ENCODE data around the gene SHISA6.

The SHISA6 gene

DNA sequence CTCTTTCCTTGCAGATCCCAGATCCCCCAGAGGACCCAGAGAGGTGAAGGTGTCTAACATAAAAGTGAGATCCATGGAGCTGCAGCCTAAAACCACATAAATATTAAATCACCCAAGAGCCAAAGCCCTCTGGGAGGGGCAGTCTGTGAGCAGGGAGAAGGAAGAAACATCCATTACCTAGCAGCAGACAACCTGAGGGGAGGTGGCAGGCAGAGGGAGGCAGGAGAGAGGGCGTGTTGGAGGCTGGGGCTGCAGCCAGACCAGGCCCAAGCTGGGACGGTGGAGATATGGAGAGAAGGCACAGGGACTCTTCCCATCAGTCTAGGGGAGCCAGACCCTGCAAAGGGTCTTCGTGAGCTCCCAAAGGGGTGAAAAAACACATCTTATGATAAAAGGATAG, 101.1 kb downstream of the SHISA6 start:
- Histone ChIP-seq H2AK5ac (ENCODE audit: low read length) (no peak overlapping the region), H2BK5ac (ENCODE audit: low read depth, low read length, poor library complexity) (no peak overlapping the region), H3K4me1 (ENCODE audit: control insufficient read depth in 1 of 2, insufficient read depth in 2 of 2, low read length in 2 of 2) (no peaks in the 10 kb centered on the region), H3K79me2 (ENCODE audit: control insufficient read depth, insufficient read depth, low read length, poor library complexity) (no peaks in the 10 kb centered on the region), H2BK120ac (ENCODE audit: insufficient read depth, low read length, poor library complexity) (no peak overlapping the region), H3K14ac (ENCODE audit: low read length) (no peak overlapping the region), H2BK12ac (ENCODE audit: low read length) (no peak overlapping the region), H3K4me3 (ENCODE audit: low read depth, low read length) (no peak overlapping the region), H4K8ac (ENCODE audit: low read depth, low read length) (no peak overlapping the region), H4K12ac (ENCODE audit: low read depth, low read length) (no peak overlapping the region), H3K9ac (ENCODE audit: low read length) (no peak overlapping the region), H3K4ac (ENCODE audit: low read depth, low read length) (no peak overlapping the region), H4K91ac (ENCODE audit: low read depth, low read length) (no peak overlapping the region), H2AFZ (ENCODE audit: insufficient read depth, low read length, poor library complexity) (no peak overlapping the region), H3K9me3 (ENCODE audit: insufficient read depth, low read depth, low read length) (no peaks in the 10 kb centered on the region), H3K36me3 (ENCODE audit: control insufficient read depth in 1 of 2, insufficient read depth in 2 of 2, low read length in 2 of 2) (no peaks in the 10 kb centered on the region), H3K27ac (ENCODE audit: low read depth, low read length) (no peak overlapping the region), H3K27me3 (ENCODE audit: insufficient read depth, low read length) (no peaks in the 10 kb centered on the region), H3K23ac (ENCODE audit: low read length) (no peak overlapping the region), H3K79me1 (ENCODE audit: low read length) (no peaks in the 10 kb centered on the region), H3K4me2 (ENCODE audit: low read length) (no peak overlapping the region), H3K18ac (ENCODE audit: low read length) (no peak overlapping the region)
- no CpG with 5 or more reads among the region's 3 CpGs for WGBS (ENCODE audit: extremely low coverage, insufficient coverage, insufficient read length)
- no peak for DNase-seq

DNA sequence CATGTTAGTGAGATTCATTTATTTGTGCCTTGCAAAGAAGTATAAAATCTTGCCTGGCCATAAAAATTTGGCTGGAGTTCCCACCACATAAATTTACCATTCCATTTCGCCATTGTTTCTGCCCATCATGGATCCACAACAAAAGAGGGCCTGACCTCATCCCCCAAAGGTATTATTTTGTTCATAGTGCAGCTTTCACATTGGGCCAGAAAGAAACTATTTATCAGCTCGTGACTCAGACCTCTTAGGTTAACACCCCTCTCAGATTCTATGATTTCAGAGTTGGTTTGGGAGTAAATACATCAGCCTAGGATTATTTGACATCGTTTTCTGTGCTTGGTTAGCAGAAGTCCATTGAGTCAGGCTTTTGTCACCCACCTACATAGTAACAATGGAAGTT, 108.1 kb downstream of the SHISA6 start:
- H2BK120ac ChIP-seq (ENCODE audit: insufficient read depth, low read length, poor library complexity) = no peak overlapping the region
- H2BK12ac ChIP-seq (ENCODE audit: low read length) = no peak overlapping the region
- no peak overlapping the region for H3K18ac ChIP-seq (ENCODE audit: low read length)
- H3K4me1 ChIP-seq (ENCODE audit: control insufficient read depth in 1 of 2, insufficient read depth in 2 of 2, low read length in 2 of 2) = no peaks in the 10 kb centered on the region
- H2AK5ac ChIP-seq (ENCODE audit: low read length) = no peak overlapping the region
- no peak overlapping the region for H3K14ac ChIP-seq (ENCODE audit: low read length)
- no peaks in the 10 kb centered on the region for H3K79me2 ChIP-seq (ENCODE audit: control insufficient read depth, insufficient read depth, low read length, poor library complexity)
- no peak overlapping the region for H4K8ac ChIP-seq (ENCODE audit: low read depth, low read length)
- no peak overlapping the region for H3K4ac ChIP-seq (ENCODE audit: low read depth, low read length)
- no peak overlapping the region for H3K4me2 ChIP-seq (ENCODE audit: low read length)
- no peak overlapping the region for H3K23ac ChIP-seq (ENCODE audit: low read length)
- no peaks in the 10 kb centered on the region for H3K36me3 ChIP-seq (ENCODE audit: control insufficient read depth in 1 of 2, insufficient read depth in 2 of 2, low read length in 2 of 2)
- no peak for DNase-seq
- H3K4me3 ChIP-seq (ENCODE audit: low read depth, low read length) = no peak overlapping the region
- no peaks in the 10 kb centered on the region for H3K9me3 ChIP-seq (ENCODE audit: insufficient read depth, low read depth, low read length)
- no peak overlapping the region for H4K12ac ChIP-seq (ENCODE audit: low read depth, low read length)
- no peaks in the 10 kb centered on the region for H3K27me3 ChIP-seq (ENCODE audit: insufficient read depth, low read length)
- no peak overlapping the region for H2AFZ ChIP-seq (ENCODE audit: insufficient read depth, low read length, poor library complexity)
- H3K9ac ChIP-seq (ENCODE audit: low read length) = no peak overlapping the region
- H4K91ac ChIP-seq (ENCODE audit: low read depth, low read length) = no peak overlapping the region
- no CpG with 5 or more reads among the region's 3 CpGs for WGBS (ENCODE audit: extremely low coverage, insufficient coverage, insufficient read length)
- no peaks in the 10 kb centered on the region for H3K79me1 ChIP-seq (ENCODE audit: low read length)
- no peak overlapping the region for H3K27ac ChIP-seq (ENCODE audit: low read depth, low read length)
- H2BK5ac ChIP-seq (ENCODE audit: low read depth, low read length, poor library complexity) = no peak overlapping the region

DNA sequence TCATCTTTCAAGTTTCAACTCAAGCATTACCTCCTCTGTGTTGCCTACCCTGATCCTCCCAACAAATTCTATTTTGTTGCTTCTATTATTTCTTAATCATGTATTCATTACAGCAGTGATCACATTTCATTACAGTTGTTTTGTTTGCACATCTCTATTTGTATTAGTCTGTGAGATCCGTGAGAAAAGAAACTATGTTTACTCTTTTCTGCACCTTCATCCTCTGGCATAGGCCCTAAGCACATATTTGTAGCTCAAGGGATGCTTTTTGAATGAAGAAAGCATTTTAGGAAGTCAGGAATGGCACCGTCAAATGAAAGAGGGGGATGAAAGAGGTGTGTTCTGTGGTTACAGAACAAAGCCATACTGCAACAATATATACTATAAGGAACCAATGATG, 110.5 kb downstream of the SHISA6 start:
- Histone ChIP-seq H3K27ac (ENCODE audit: low read depth, low read length) (no peak overlapping the region), H3K18ac (ENCODE audit: low read length) (no peak overlapping the region), H3K9me3 (ENCODE audit: insufficient read depth, low read depth, low read length) (no peaks in the 10 kb centered on the region), H2AFZ (ENCODE audit: insufficient read depth, low read length, poor library complexity) (no peak overlapping the region), H3K4me1 (ENCODE audit: control insufficient read depth in 1 of 2, insufficient read depth in 2 of 2, low read length in 2 of 2) (no peaks in the 10 kb centered on the region), H3K79me2 (ENCODE audit: control insufficient read depth, insufficient read depth, low read length, poor library complexity) (no peaks in the 10 kb centered on the region), H3K9ac (ENCODE audit: low read length) (no peak overlapping the region), H3K36me3 (ENCODE audit: control insufficient read depth in 1 of 2, insufficient read depth in 2 of 2, low read length in 2 of 2) (no peaks in the 10 kb centered on the region), H3K14ac (ENCODE audit: low read length) (no peak overlapping the region), H3K27me3 (ENCODE audit: insufficient read depth, low read length) (no peaks in the 10 kb centered on the region), H4K91ac (ENCODE audit: low read depth, low read length) (no peak overlapping the region), H3K23ac (ENCODE audit: low read length) (no peak overlapping the region), H3K4me2 (ENCODE audit: low read length) (no peak overlapping the region), H2BK5ac (ENCODE audit: low read depth, low read length, poor library complexity) (no peak overlapping the region), H4K8ac (ENCODE audit: low read depth, low read length) (no peak overlapping the region), H2BK120ac (ENCODE audit: insufficient read depth, low read length, poor library complexity) (no peak overlapping the region), H2BK12ac (ENCODE audit: low read length) (no peak overlapping the region), H3K4ac (ENCODE audit: low read depth, low read length) (no peak overlapping the region), H4K12ac (ENCODE audit: low read depth, low read length) (no peak overlapping the region), H3K79me1 (ENCODE audit: low read length) (no peaks in the 10 kb centered on the region), H3K4me3 (ENCODE audit: low read depth, low read length) (no peak overlapping the region), H2AK5ac (ENCODE audit: low read length) (no peak overlapping the region)
- no CpG with 5 or more reads among the region's 2 CpGs for WGBS (ENCODE audit: extremely low coverage, insufficient coverage, insufficient read length)
- no peak for DNase-seq

DNA sequence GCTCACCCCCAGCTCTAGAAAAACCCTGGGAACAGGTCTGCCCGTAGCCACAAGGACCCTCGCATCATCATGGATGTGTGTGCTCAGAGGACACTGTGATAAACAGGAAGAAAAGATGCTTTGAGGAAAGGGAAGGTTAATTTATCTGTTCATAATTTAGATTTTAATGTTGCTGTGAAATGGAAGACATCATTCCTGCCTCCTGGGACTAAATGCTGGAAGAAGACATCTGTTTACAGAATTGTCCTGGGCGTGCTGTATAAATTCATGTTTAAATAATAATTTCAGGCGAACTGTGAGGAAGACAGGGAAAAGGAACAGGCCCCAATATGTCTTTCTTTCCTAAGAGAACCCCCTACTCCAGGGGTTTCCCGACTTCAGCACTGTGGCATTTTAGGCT, 112.6 kb downstream of the SHISA6 start:
- Histone ChIP-seq H3K4me3 (ENCODE audit: low read depth, low read length) (no peak overlapping the region), H3K9ac (ENCODE audit: low read length) (no peak overlapping the region), H3K27me3 (ENCODE audit: insufficient read depth, low read length) (no peaks in the 10 kb centered on the region), H3K36me3 (ENCODE audit: control insufficient read depth in 1 of 2, insufficient read depth in 2 of 2, low read length in 2 of 2) (no peaks in the 10 kb centered on the region), H4K12ac (ENCODE audit: low read depth, low read length) (no peak overlapping the region), H2BK12ac (ENCODE audit: low read length) (no peak overlapping the region), H3K4me2 (ENCODE audit: low read length) (no peak overlapping the region), H2AFZ (ENCODE audit: insufficient read depth, low read length, poor library complexity) (no peak overlapping the region), H3K9me3 (ENCODE audit: insufficient read depth, low read depth, low read length) (no peaks in the 10 kb centered on the region), H2AK5ac (ENCODE audit: low read length) (no peak overlapping the region), H2BK5ac (ENCODE audit: low read depth, low read length, poor library complexity) (no peak overlapping the region), H3K4ac (ENCODE audit: low read depth, low read length) (no peak overlapping the region), H4K91ac (ENCODE audit: low read depth, low read length) (no peak overlapping the region), H3K27ac (ENCODE audit: low read depth, low read length) (no peak overlapping the region), H3K23ac (ENCODE audit: low read length) (no peak overlapping the region), H3K18ac (ENCODE audit: low read length) (no peak overlapping the region), H3K14ac (ENCODE audit: low read length) (no peak overlapping the region), H3K79me2 (ENCODE audit: control insufficient read depth, insufficient read depth, low read length, poor library complexity) (no peaks in the 10 kb centered on the region), H4K8ac (ENCODE audit: low read depth, low read length) (no peak overlapping the region), H2BK120ac (ENCODE audit: insufficient read depth, low read length, poor library complexity) (no peak overlapping the region), H3K4me1 (ENCODE audit: control insufficient read depth in 1 of 2, insufficient read depth in 2 of 2, low read length in 2 of 2) (no peaks in the 10 kb centered on the region), H3K79me1 (ENCODE audit: low read length) (no peaks in the 10 kb centered on the region)
- no peak for DNase-seq
- no CpG with 5 or more reads among the region's 5 CpGs for WGBS (ENCODE audit: extremely low coverage, insufficient coverage, insufficient read length)

All from trophoblast cell (in vitro differentiated cells and primary cell).